ENCODE measurements around the gene NUP153.

GRCh38 chr6:17707371-17707651 lies 586 bp upstream of the NUP153 start:
- TF ChIP-seq, protein P1, sequence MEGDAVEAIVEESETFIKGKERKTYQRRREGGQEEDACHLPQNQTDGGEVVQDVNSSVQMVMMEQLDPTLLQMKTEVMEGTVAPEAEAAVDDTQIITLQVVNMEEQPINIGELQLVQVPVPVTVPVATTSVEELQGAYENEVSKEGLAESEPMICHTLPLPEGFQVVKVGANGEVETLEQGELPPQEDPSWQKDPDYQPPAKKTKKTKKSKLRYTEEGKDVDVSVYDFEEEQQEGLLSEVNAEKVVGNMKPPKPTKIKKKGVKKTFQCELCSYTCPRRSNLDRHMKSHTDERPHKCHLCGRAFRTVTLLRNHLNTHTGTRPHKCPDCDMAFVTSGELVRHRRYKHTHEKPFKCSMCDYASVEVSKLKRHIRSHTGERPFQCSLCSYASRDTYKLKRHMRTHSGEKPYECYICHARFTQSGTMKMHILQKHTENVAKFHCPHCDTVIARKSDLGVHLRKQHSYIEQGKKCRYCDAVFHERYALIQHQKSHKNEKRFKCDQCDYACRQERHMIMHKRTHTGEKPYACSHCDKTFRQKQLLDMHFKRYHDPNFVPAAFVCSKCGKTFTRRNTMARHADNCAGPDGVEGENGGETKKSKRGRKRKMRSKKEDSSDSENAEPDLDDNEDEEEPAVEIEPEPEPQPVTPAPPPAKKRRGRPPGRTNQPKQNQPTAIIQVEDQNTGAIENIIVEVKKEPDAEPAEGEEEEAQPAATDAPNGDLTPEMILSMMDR (IDR thresholded peaks at IDR 0.05), result no peak
- no peak for TF ChIP-seq EZH2 (IDR thresholded peaks at IDR 0.05; ENCODE audit: borderline replicate concordance, insufficient read depth, low read depth, low read length, poor library complexity, severe bottlenecking)
